NCI-H748 treated with DMSO at 0.1 percent for 48 hours (cell line): ENCODE data around the gene APEH.

Source experiments
- DNase-seq: peaks from one replicate; lab custom pipeline; 2025; lab: John Stamatoyannopoulos, UW

The APEH gene

GRCh38 chr3:49673715-49674496 is at the start of gene APEH:
APEH (plus strand) TSS chr3:49674351; CDS start chr3:49674402, 51 bp downstream.
- DNase-seq, result no peak

GRCh38 chr3:49625071-49625470 is 49.1 kb upstream of the APEH start:
- DNase-seq, result no peak

- no peak for DNase-seq
Observed at GRCh38 chr3:49626101-49626581, 48.0 kb upstream of the APEH start.

- DNase-seq, result no peak
Observed at GRCh38 chr3:49626796-49627195, 47.4 kb upstream of the APEH start.

- no peak for DNase-seq
Observed at GRCh38 chr3:49627634-49628033, 46.5 kb upstream of the APEH start.

GRCh38 chr3:49628249-49628648 is 45.9 kb upstream of the APEH start:
- DNase-seq, result no peak

- no peak for DNase-seq
Observed at GRCh38 chr3:49629451-49629850, 44.7 kb upstream of the APEH start.

GRCh38 chr3:49629866-49630265 is 44.3 kb upstream of the APEH start:
- DNase-seq, result no peak

GRCh38 chr3:49630784-49631183 is 43.4 kb upstream of the APEH start:
- DNase-seq, result no peak

- DNase-seq, result no peak
Observed at GRCh38 chr3:49634736-49635135, 39.4 kb upstream of the APEH start.

GRCh38 chr3:49636883-49637609 is 37.1 kb upstream of the APEH start:
- no peak for DNase-seq

GRCh38 chr3:49638445-49638844 is 35.7 kb upstream of the APEH start:
- DNase-seq, result no peak

- no peak for DNase-seq
Observed at GRCh38 chr3:49639551-49639950, 34.6 kb upstream of the APEH start.

- DNase-seq, result no peak
Observed at GRCh38 chr3:49641292-49641691, 32.9 kb upstream of the APEH start.

GRCh38 chr3:49641921-49642707 is 32.0 kb upstream of the APEH start:
- no peak for DNase-seq

- no peak for DNase-seq
Observed at GRCh38 chr3:49642708-49643145, 31.4 kb upstream of the APEH start.

- no peak for DNase-seq
Observed at GRCh38 chr3:49644684-49645083, 29.5 kb upstream of the APEH start.

GRCh38 chr3:49646236-49646635 is 27.9 kb upstream of the APEH start:
- DNase-seq, result no peak

- DNase-seq, result no peak
Observed at GRCh38 chr3:49647741-49648140, 26.4 kb upstream of the APEH start.

- no peak for DNase-seq
Observed at GRCh38 chr3:49648354-49649019, 25.7 kb upstream of the APEH start.

- DNase-seq, result no peak
Observed at GRCh38 chr3:49649576-49649975, 24.6 kb upstream of the APEH start.

- DNase-seq, result no peak
Observed at GRCh38 chr3:49650177-49650576, 24.0 kb upstream of the APEH start.
